HepG2 (cell line): ENCODE measurements around the gene RIMOC1. TPM values are rescaled to one million over a fixed set of nuclear protein-coding genes. Genes with fewer than 3 reads are reported as not detected.

Experiments
- ATAC-seq: fragments of 200-7000 bp; cut with Tn5 transposase; 3 replicates; pipeline ENCODE4 v1.9.1; 2020; ENCODE audit warnings: mild to moderate bottlenecking, moderate library complexity
- BruUV-seq: library from RNA; stranded (reverse); fragments of 400-500 nt; replicated peaks from 2 replicates; lab custom pipeline; 2021; lab: Mats Ljungman, UMichigan
- CTCF ChIA-PET: fragments of 300-600 bp; formaldehyde crosslinking; extraction: SDS; loops from one replicate; lab custom pipeline; 2021; ENCODE audit warnings: low total read pairs, inconsistent platforms, low intra/inter-chr PET ratio; lab: Yijun Ruan, JAX
- POLR2A ChIA-PET: fragments of 350-600 bp; sonication (Branson Sonifier 250); formaldehyde crosslinking; loops from one replicate; lab custom pipeline; 2020; ENCODE audit warnings: antibody characterized with exemption, inconsistent platforms; lab: Yijun Ruan, JAX
- DNase-seq: peaks from one replicate; pipeline ENCODE4 v3.0.0-alpha.2; 2015; ENCODE audit warnings: low spot score
- FAIRE-seq: peaks from 3 replicates; lab custom pipeline; 2011; peaks lifted over from hg19 to GRCh38; lab: Jason Lieb, UNC
- H2AFZ ChIP-seq: one replicate; pipeline ENCODE4 v1.6.1; 2011; ENCODE audit warnings: low read length, inconsistent platforms
- H3K27ac ChIP-seq: fragments of 300-600 bp; 3 replicates; pipeline ENCODE4 v1.8.0; 2011; ENCODE audit warnings: mixed run types, mild to moderate bottlenecking, mixed read lengths, low read length, inconsistent platforms; ENCODE audit not compliant: insufficient read depth; ENCODE audit errors: extremely low read length
- H3K27me3 ChIP-seq, 2 experiments: fragments of 200-600 bp in 1 of 2; 2 replicates in 1 of 2; 3 replicates in 1 of 2; pipeline versions ENCODE4 v1.6.0 to v1.8.0; 2011; ENCODE audit warnings: low read length in 2 of 2, mild to moderate bottlenecking in 2 of 2, moderate library complexity in 2 of 2, inconsistent platforms in 1 of 2; ENCODE audit not compliant: insufficient read depth in 2 of 2, control insufficient read depth in 1 of 2
- H3K36me3 ChIP-seq, 2 experiments: fragments of 200-600 bp in 1 of 2; replicated peaks in 1 of 2; 2 replicates in 1 of 2; 3 replicates in 1 of 2; pipeline versions ENCODE4 v1.5.1 to v1.8.0; 2011; ENCODE audit warnings: low read length in 2 of 2, inconsistent platforms in 1 of 2; ENCODE audit not compliant: insufficient read depth in 2 of 2, control insufficient read depth in 1 of 2
- H3K4me1 ChIP-seq: 2 replicates; pipeline ENCODE4 v1.5.1; 2012; ENCODE audit warnings: low read length, inconsistent platforms; ENCODE audit not compliant: insufficient read depth
- H3K4me2 ChIP-seq: 2 replicates; pipeline ENCODE4 v1.6.0; 2011; ENCODE audit warnings: low read depth, low read length, inconsistent platforms
- H3K4me3 ChIP-seq, 3 experiments: fragments of 200-600 bp in 1 of 3; sonication (generic), shearing (Covaris generic) in 1 of 3; replicated peaks in 1 of 3; 2 replicates each; pipeline ENCODE4 v1.5.1; 2011 to 2016; ENCODE audit warnings: low read length in 3 of 3, inconsistent platforms in 2 of 3, low read depth in 2 of 3, mild to moderate bottlenecking in 2 of 3, control low read depth in 1 of 3, mixed read lengths in 1 of 3; ENCODE audit not compliant: insufficient read depth in 1 of 3
- H3K79me2 ChIP-seq: one replicate; pipeline ENCODE4 v1.6.1; 2011; ENCODE audit warnings: low read length, inconsistent platforms; ENCODE audit not compliant: insufficient read depth
- H3K9ac ChIP-seq: 2 replicates; pipeline ENCODE4 v1.6.0; 2011; ENCODE audit warnings: mild to moderate bottlenecking, low read depth, low read length, inconsistent platforms; ENCODE audit not compliant: insufficient read depth
- H3K9me3 ChIP-seq: 2 replicates; pipeline ENCODE4 v1.5.1; 2012; ENCODE audit warnings: mild to moderate bottlenecking, low read length
- H4K20me1 ChIP-seq: 2 replicates; pipeline ENCODE4 v1.6.0; 2011; ENCODE audit warnings: inconsistent platforms, mild to moderate bottlenecking, low read length, moderate library complexity; ENCODE audit not compliant: insufficient read depth
- ELF1 ChIP-seq: sonication (generic); formaldehyde crosslinking; IDR thresholded peaks from 2 replicates; pipeline ENCODE4 v1.4.0; 2020; ENCODE audit warnings: missing genetic modification reagents
- FOXA3 ChIP-seq: IDR thresholded peaks from 2 replicates; pipeline ENCODE4 v1.6.1; 2016; ENCODE audit warnings: missing genetic modification reagents, missing compliant biosample characterization
- GATAD2A ChIP-seq: IDR thresholded peaks from 2 replicates; pipeline ENCODE4 v1.6.1; 2016
- GLI4 ChIP-seq: sonication (generic); formaldehyde crosslinking; IDR thresholded peaks from 2 replicates; pipeline ENCODE4 v1.5.1; 2020; ENCODE audit warnings: missing genetic modification reagents, mild to moderate bottlenecking, moderate library complexity, borderline replicate concordance
- NFIC ChIP-seq: IDR thresholded peaks from 2 replicates; pipeline ENCODE4 v1.6.1; 2012; ENCODE audit warnings: mild to moderate bottlenecking, low read length, inconsistent platforms
- SOX5 ChIP-seq: IDR thresholded peaks from 2 replicates; pipeline ENCODE4 v1.6.1; 2016; ENCODE audit warnings: borderline replicate concordance
- TBX2 ChIP-seq: sonication (generic); formaldehyde crosslinking; IDR thresholded peaks from 2 replicates; pipeline ENCODE4 v1.5.0; 2020; ENCODE audit warnings: missing genetic modification reagents, mild to moderate bottlenecking, borderline replicate concordance
- TBX3 ChIP-seq: fragments of 450-650 bp; IDR thresholded peaks from 2 replicates; pipeline ENCODE4 v1.6.1; 2017; ENCODE audit warnings: antibody characterized with exemption, mild to moderate bottlenecking, inconsistent platforms, borderline replicate concordance
- TCF7L2 ChIP-seq: IDR thresholded peaks from 2 replicates; pipeline ENCODE4 v1.6.1; 2011; ENCODE audit warnings: mild to moderate bottlenecking, low read depth, low read length, moderate library complexity
- ZNF331 ChIP-seq: sonication (generic); formaldehyde crosslinking; IDR thresholded peaks from 2 replicates; pipeline ENCODE4 v1.4.0; 2020; ENCODE audit warnings: missing genetic modification reagents
- in situ Hi-C: cut with HindIII; loops from 2 replicates; pipeline ENCODE4 v1.10.0; 2017; ENCODE audit warnings: low pct_unique_long_range_greater_than_20kb; ENCODE audit not compliant: extremely low pct_ligation_motif_present
- intact Hi-C: fragments of 100-400 bp; cut with micrococcal nuclease; formaldehyde crosslinking; loops from one replicate; pipeline ENCODE4 v1.10.0; 2022; ENCODE audit not compliant: unreplicated experiment
- polyA plus RNA-seq, 8 experiments: library from polyadenylated mRNA; depleted of rRNA in 3 of 8; stranded (reverse) in 7 of 8; unstranded in 1 of 8; fragments of >200 nt; fragmentation: Illumina TruSeq in 4 of 8; extraction: Trizol in 4 of 8; gene quantifications; 2 replicates each; pipeline versions ENCODE4 v1.2.1 to v1.2.3, GENCODE V29; 2011 to 2016; ENCODE audit warnings: low read depth in 4 of 8, missing spikeins in 1 of 8, mixed read lengths in 1 of 8; ENCODE audit not compliant: insufficient read depth in 1 of 8
- total RNA-seq, 5 experiments: library from RNA; depleted of rRNA; stranded (reverse); fragments of >200 nt; fragmentation: Illumina TruSeq; extraction: Trizol; gene quantifications; 2 replicates each; pipeline ENCODE4 v1.2.3, GENCODE V29; 2016; ENCODE audit warnings: low read depth in 1 of 5
- TF ChIP-seq, protein P1 (sequence below): sonication (generic); formaldehyde crosslinking; IDR thresholded peaks from 2 replicates; pipeline ENCODE4 v1.4.0; 2020; ENCODE audit warnings: missing genetic modification reagents
- TF ChIP-seq, protein P2 (sequence below): sonication (generic); formaldehyde crosslinking; conservative IDR thresholded peaks from 2 replicates; pipeline ENCODE4 v1.4.0; 2020; ENCODE audit warnings: mild to moderate bottlenecking, missing genetic modification reagents, moderate library complexity
- TF ChIP-seq, protein P3 (sequence below): sonication (generic); formaldehyde crosslinking; IDR thresholded peaks from 2 replicates; pipeline ENCODE4 v1.8.0; 2022; ENCODE audit warnings: missing genetic modification reagents, mild to moderate bottlenecking, borderline replicate concordance
- TF ChIP-seq, protein P4 (sequence below): sonication (generic); formaldehyde crosslinking; IDR thresholded peaks from 2 replicates; pipeline ENCODE4 v1.4.0; 2020; ENCODE audit warnings: missing genetic modification reagents

The RIMOC1 gene
- total and polyA plus RNA-seq, 2 of the 13 experiments (the other 11 are each of a cell fraction or from before 2014, with no cell fraction given) = 16.3 to 16.9 TPM

DNA sequence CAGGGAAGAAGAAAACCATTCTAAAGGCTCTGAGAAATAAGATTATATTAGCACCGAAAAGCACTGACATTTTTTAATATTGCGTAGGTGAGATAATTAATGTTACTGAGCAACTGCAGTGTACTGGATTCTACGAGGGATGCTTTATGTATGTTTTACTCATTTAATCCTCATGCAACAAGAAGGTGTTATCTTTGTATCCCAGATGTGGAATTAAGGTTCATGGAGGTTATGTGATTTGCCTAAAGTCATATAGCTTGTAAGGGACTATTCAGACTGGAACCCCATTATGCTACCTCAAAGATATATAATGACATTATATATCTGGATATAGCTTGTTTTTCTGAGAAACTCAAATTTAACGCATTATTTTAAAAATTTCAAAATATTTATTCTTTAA, 23.5 kb downstream of the RIMOC1 start (continued):
- TF ChIP-seq, protein P1, sequence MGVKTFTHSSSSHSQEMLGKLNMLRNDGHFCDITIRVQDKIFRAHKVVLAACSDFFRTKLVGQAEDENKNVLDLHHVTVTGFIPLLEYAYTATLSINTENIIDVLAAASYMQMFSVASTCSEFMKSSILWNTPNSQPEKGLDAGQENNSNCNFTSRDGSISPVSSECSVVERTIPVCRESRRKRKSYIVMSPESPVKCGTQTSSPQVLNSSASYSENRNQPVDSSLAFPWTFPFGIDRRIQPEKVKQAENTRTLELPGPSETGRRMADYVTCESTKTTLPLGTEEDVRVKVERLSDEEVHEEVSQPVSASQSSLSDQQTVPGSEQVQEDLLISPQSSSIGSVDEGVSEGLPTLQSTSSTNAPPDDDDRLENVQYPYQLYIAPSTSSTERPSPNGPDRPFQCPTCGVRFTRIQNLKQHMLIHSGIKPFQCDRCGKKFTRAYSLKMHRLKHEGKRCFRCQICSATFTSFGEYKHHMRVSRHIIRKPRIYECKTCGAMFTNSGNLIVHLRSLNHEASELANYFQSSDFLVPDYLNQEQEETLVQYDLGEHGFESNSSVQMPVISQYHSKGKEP (CRISPR knock-in tag) = no peak
- no peak for TF ChIP-seq ELF1 (CRISPR knock-in tag)
- TF ChIP-seq, all 625 proteins: peak for 0

DNA sequence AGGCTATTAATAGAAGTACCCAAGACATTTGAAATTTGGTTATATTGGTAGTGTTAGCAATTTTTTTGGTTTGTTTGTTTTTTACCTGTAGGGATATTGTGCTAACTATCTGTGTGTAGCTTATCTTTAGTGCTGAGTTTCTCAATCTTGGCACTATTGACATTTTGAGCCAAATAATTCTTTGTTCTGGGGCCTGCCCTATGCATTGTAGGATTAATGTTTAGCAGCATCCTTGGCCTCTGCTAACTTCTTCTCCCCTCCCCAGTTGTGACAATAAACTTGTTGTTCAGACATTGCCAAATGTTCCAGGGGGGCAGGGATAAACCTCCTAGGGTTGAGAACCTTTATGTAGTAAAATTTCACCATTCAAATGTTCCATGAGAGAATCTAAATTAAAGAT, 24.9 kb downstream of the RIMOC1 start:
- in situ Hi-C loops = no loop called here
- Histone ChIP-seq H4K20me1 (no peaks in the 10 kb centered on the region), H2AFZ (no peak overlapping the region), H3K4me1 (peaks cover 48% of the 10 kb centered on the region), H3K27me3 (no peaks in the 10 kb centered on the region; a peak in 2 of 5 replicates), H3K9ac (no peak overlapping the region), H3K9me3 (no peaks in the 10 kb centered on the region), H3K36me3 (no peaks in the 10 kb centered on the region), H3K4me2 (peak overlapping the region; percentile 46), H3K79me2 (peaks cover 2% of the 10 kb centered on the region), H3K4me3 (no peak overlapping the region; a peak in 1 of 6 replicates), H3K27ac (peak overlapping the region; percentile 26)
- ATAC-seq (peak; percentile 6; the same call in 1 of the 3 replicates), DNase-seq (peak; percentile 73), FAIRE-seq (peak; percentile 44)
- no TSS peak for BruUV-seq
- POLR2A ChIA-PET = interaction anchor here (3.1 kb wide), 1 partner anchor 25 kb away, joined by 24 read pairs; the partner anchor contains the start of gene RIMOC1
- intact Hi-C loops = loop anchor here (5.0 kb wide), 1 partner anchor 72 kb away; no protein-coding TSS in a partner anchor
- CTCF ChIA-PET = no interaction called here
- TF ChIP-seq TBX3 (no peak), TCF7L2 (peak; percentile 37; the same call in 1 of the 2 replicates), ZNF331 (CRISPR knock-in tag) (peak; percentile 65; the same call in 1 of the 2 replicates), SOX5 (CRISPR knock-in tag) (peak; percentile 95), GATAD2A (CRISPR knock-in tag) (peak; percentile 78), FOXA3 (CRISPR knock-in tag) (peak; percentile 86), NFIC (0 out of 2 replicates have a peak, but pooled peaks have one; percentile 44), TBX2 (CRISPR knock-in tag) (0 out of 2 replicates have a peak, but pooled peaks have one; percentile 43), GLI4 (CRISPR knock-in tag) (no peak)
- TF ChIP-seq, protein P2, sequence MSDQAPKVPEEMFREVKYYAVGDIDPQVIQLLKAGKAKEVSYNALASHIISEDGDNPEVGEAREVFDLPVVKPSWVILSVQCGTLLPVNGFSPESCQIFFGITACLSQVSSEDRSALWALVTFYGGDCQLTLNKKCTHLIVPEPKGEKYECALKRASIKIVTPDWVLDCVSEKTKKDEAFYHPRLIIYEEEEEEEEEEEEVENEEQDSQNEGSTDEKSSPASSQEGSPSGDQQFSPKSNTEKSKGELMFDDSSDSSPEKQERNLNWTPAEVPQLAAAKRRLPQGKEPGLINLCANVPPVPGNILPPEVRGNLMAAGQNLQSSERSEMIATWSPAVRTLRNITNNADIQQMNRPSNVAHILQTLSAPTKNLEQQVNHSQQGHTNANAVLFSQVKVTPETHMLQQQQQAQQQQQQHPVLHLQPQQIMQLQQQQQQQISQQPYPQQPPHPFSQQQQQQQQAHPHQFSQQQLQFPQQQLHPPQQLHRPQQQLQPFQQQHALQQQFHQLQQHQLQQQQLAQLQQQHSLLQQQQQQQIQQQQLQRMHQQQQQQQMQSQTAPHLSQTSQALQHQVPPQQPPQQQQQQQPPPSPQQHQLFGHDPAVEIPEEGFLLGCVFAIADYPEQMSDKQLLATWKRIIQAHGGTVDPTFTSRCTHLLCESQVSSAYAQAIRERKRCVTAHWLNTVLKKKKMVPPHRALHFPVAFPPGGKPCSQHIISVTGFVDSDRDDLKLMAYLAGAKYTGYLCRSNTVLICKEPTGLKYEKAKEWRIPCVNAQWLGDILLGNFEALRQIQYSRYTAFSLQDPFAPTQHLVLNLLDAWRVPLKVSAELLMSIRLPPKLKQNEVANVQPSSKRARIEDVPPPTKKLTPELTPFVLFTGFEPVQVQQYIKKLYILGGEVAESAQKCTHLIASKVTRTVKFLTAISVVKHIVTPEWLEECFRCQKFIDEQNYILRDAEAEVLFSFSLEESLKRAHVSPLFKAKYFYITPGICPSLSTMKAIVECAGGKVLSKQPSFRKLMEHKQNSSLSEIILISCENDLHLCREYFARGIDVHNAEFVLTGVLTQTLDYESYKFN (CRISPR knock-in tag) = peak; percentile 59
- TF ChIP-seq, protein P3, sequence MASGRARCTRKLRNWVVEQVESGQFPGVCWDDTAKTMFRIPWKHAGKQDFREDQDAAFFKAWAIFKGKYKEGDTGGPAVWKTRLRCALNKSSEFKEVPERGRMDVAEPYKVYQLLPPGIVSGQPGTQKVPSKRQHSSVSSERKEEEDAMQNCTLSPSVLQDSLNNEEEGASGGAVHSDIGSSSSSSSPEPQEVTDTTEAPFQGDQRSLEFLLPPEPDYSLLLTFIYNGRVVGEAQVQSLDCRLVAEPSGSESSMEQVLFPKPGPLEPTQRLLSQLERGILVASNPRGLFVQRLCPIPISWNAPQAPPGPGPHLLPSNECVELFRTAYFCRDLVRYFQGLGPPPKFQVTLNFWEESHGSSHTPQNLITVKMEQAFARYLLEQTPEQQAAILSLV (CRISPR knock-in tag) = no peak
- TF ChIP-seq, protein P4, sequence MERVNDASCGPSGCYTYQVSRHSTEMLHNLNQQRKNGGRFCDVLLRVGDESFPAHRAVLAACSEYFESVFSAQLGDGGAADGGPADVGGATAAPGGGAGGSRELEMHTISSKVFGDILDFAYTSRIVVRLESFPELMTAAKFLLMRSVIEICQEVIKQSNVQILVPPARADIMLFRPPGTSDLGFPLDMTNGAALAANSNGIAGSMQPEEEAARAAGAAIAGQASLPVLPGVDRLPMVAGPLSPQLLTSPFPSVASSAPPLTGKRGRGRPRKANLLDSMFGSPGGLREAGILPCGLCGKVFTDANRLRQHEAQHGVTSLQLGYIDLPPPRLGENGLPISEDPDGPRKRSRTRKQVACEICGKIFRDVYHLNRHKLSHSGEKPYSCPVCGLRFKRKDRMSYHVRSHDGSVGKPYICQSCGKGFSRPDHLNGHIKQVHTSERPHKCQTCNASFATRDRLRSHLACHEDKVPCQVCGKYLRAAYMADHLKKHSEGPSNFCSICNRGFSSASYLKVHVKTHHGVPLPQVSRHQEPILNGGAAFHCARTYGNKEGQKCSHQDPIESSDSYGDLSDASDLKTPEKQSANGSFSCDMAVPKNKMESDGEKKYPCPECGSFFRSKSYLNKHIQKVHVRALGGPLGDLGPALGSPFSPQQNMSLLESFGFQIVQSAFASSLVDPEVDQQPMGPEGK = peak; percentile 74
